ENCODE results near the gene CDK10. TPM values are rescaled to one million over a fixed set of nuclear protein-coding genes. Genes with fewer than 3 reads are reported as not detected.
"Not testable (repeated sequence)": the region's sequence is repeated elsewhere in the genome, so short reads cannot be mapped to it uniquely, and the experiment has no call there.

CDK10 gene
- total RNA-seq, 2 experiments from 2014 or later, result 58.9 to 62.8 TPM

- ChIA-PET POLR2A (no interaction called here), CTCF (interaction anchor here (0.9 kb wide), 1 partner anchor 12 kb away, joined by 3 read pairs; no protein-coding TSS in a partner anchor)
- peaks cover 20% of the 10 kb centered on the region for H3K4me1 ChIP-seq (ENCODE audit: insufficient read depth, low read length)
- Mint-ChIP-seq H3K4me1 (ENCODE audit: low read depth) (peaks cover 8% of the 10 kb centered on the region), H3K4me3 (peak overlapping the region; percentile 77), H3K27ac (peak overlapping the region; percentile 39), H3K9me3 (no peaks in the 10 kb centered on the region), H3K27me3 (no peaks in the 10 kb centered on the region), H3K36me3 (ENCODE audit: low read depth) (peaks cover 30% of the 10 kb centered on the region)
- H3K9me3 ChIP-seq (ENCODE audit: control insufficient read depth in 1 of 2, insufficient read depth in 1 of 2, low read length in 2 of 2), result no peaks in the 10 kb centered on the region
- DNase-seq (no peak), ATAC-seq (ENCODE audit: poor library complexity) (no peak)
- no peak for TF ChIP-seq CTCF (IDR thresholded peaks at IDR 0.05)
- H3K36me3 ChIP-seq (ENCODE audit: insufficient read depth, low read length), result peaks cover 22% of the 10 kb centered on the region
- no peak overlapping the region for H3K4me3 ChIP-seq (ENCODE audit: low read length)
- intact Hi-C loops (cut with DNase I, micrococcal nuclease), result no loop called here
- no peak overlapping the region for H3K27ac ChIP-seq (ENCODE audit: low read depth in 1 of 2, low read length in 2 of 2)
- H3K27me3 ChIP-seq (ENCODE audit: control insufficient read depth in 1 of 2, insufficient read depth in 2 of 2, low read length in 2 of 2), result no peaks in the 10 kb centered on the region
These were observed 1.9 kb downstream of the CDK10 start for GRCh38 chr16:89688395-89688794.

- Mint-ChIP-seq H3K4me3 (no peak overlapping the region), H3K4me1 (ENCODE audit: low read depth) (peaks cover 9% of the 10 kb centered on the region), H3K36me3 (ENCODE audit: low read depth) (peaks cover 37% of the 10 kb centered on the region), H3K27ac (no peak overlapping the region), H3K27me3 (no peaks in the 10 kb centered on the region), H3K9me3 (no peaks in the 10 kb centered on the region)
- H3K27me3 ChIP-seq (ENCODE audit: control insufficient read depth in 1 of 2, insufficient read depth in 2 of 2, low read length in 2 of 2), result no peaks in the 10 kb centered on the region
- DNase-seq, result no peak
- H3K27ac ChIP-seq (ENCODE audit: low read depth in 1 of 2, low read length in 2 of 2), result no peak overlapping the region
- no peaks in the 10 kb centered on the region for H3K9me3 ChIP-seq (ENCODE audit: control insufficient read depth in 1 of 2, insufficient read depth in 1 of 2, low read length in 2 of 2)
- intact Hi-C loops (cut with DNase I, micrococcal nuclease), result no loop called here
- ATAC-seq (ENCODE audit: poor library complexity), result no peak
- TF ChIP-seq CTCF (IDR thresholded peaks at IDR 0.05), result no peak
- no peak overlapping the region for H3K4me3 ChIP-seq (ENCODE audit: low read length)
- H3K4me1 ChIP-seq (ENCODE audit: insufficient read depth, low read length), result peaks cover 20% of the 10 kb centered on the region
- ChIA-PET POLR2A (no interaction called here), CTCF (interaction anchor here (1.7 kb wide), 1 partner anchor 11 kb away, joined by 5 read pairs; no protein-coding TSS in a partner anchor)
- peaks cover 30% of the 10 kb centered on the region for H3K36me3 ChIP-seq (ENCODE audit: insufficient read depth, low read length)
These were observed 2.7 kb downstream of the CDK10 start for GRCh38 chr16:89689142-89689541.

GRCh38 chr16:89689621-89690020 is 3.1 kb downstream of the CDK10 start:
- H3K27ac ChIP-seq (ENCODE audit: low read depth in 1 of 2, low read length in 2 of 2); H3K9me3 Mint-ChIP-seq; ATAC-seq (ENCODE audit: poor library complexity); DNase-seq; intact Hi-C loops (cut with DNase I, micrococcal nuclease); H3K4me3 ChIP-seq (ENCODE audit: low read length); H3K4me1 Mint-ChIP-seq (ENCODE audit: low read depth); H3K27me3 Mint-ChIP-seq; H3K27me3 ChIP-seq (ENCODE audit: control insufficient read depth in 1 of 2, insufficient read depth in 2 of 2, low read length in 2 of 2); H3K27ac Mint-ChIP-seq; H3K9me3 ChIP-seq (ENCODE audit: control insufficient read depth in 1 of 2, insufficient read depth in 1 of 2, low read length in 2 of 2); H3K4me3 Mint-ChIP-seq; POLR2A ChIA-PET: not testable (repeated sequence)
- H3K4me1 ChIP-seq (ENCODE audit: insufficient read depth, low read length), result peaks cover 20% of the 10 kb centered on the region
- H3K36me3 Mint-ChIP-seq (ENCODE audit: low read depth), result peaks cover 38% of the 10 kb centered on the region
- CTCF ChIA-PET, result interaction anchor here (1.7 kb wide), 1 partner anchor 10 kb away, joined by 5 read pairs; no protein-coding TSS in a partner anchor
- H3K36me3 ChIP-seq (ENCODE audit: insufficient read depth, low read length), result peaks cover 33% of the 10 kb centered on the region

GRCh38 chr16:89690392-89690901 is 4.0 kb downstream of the CDK10 start:
- Histone ChIP-seq H3K36me3 (ENCODE audit: insufficient read depth, low read length) (peaks cover 33% of the 10 kb centered on the region), H3K9me3 (ENCODE audit: control insufficient read depth in 1 of 2, insufficient read depth in 1 of 2, low read length in 2 of 2) (no peaks in the 10 kb centered on the region), H3K27ac (ENCODE audit: low read depth in 1 of 2, low read length in 2 of 2) (no peak overlapping the region), H3K4me1 (ENCODE audit: insufficient read depth, low read length) (peaks cover 20% of the 10 kb centered on the region), H3K4me3 (ENCODE audit: low read length) (no peak overlapping the region), H3K27me3 (ENCODE audit: control insufficient read depth in 1 of 2, insufficient read depth in 2 of 2, low read length in 2 of 2) (no peaks in the 10 kb centered on the region)
- Mint-ChIP-seq H3K27me3 (no peaks in the 10 kb centered on the region), H3K4me1 (ENCODE audit: low read depth) (peaks cover 9% of the 10 kb centered on the region), H3K36me3 (ENCODE audit: low read depth) (peaks cover 45% of the 10 kb centered on the region), H3K27ac (no peak overlapping the region), H3K9me3 (no peaks in the 10 kb centered on the region), H3K4me3 (no peak overlapping the region)
- ChIA-PET CTCF (interaction anchor here (1.7 kb wide), 1 partner anchor 10 kb away, joined by 5 read pairs; no protein-coding TSS in a partner anchor), POLR2A (no interaction called here)
- peak in 1 of 14 experiments; percentile 16 for DNase-seq
- ATAC-seq (ENCODE audit: poor library complexity), result no peak
- TF ChIP-seq CTCF (IDR thresholded peaks at IDR 0.05), result no peak
- intact Hi-C loops (cut with DNase I, micrococcal nuclease), result no loop called here

Measured in CD4-positive, alpha-beta T cell (primary cell).